Measurements from ENCODE around the gene UBE4A.

- TF ChIP-seq REST (IDR thresholded peaks at IDR 0.05; ENCODE audit: insufficient read depth in 1 of 2, low read depth in 2 of 2, low read length in 2 of 2) (no peak), TAF1 (IDR thresholded peaks at IDR 0.05; ENCODE audit: borderline replicate concordance, insufficient read depth, low read length) (no peak), POLR2AphosphoS5 (IDR thresholded peaks at IDR 0.05; ENCODE audit: low read depth, low read length) (no peak), SIN3A (IDR thresholded peaks at IDR 0.05; ENCODE audit: borderline replicate concordance, insufficient read depth, low read length) (no peak)
Measured at GRCh38 chr11:118320515-118320914, 38.9 kb upstream of the UBE4A start.
